K562 (cell line): ENCODE results near the gene PDE2A. TPM values are rescaled to one million over a fixed set of nuclear protein-coding genes. Genes with fewer than 3 reads are reported as not detected.

ENCODE experiments used
- ATAC-seq: fragments of 200-7000 bp; cut with Tn5 transposase; 3 replicates; pipeline ENCODE4 v1.9.1; 2020; ENCODE audit warnings: moderate library complexity
- BruUV-seq: library from RNA; stranded (reverse); fragments of 400-500 nt; replicated peaks from 2 replicates; lab custom pipeline; 2021; lab: Mats Ljungman, UMichigan
- CTCF ChIA-PET: fragments of 300-600 bp; formaldehyde crosslinking; extraction: SDS; loops from one replicate; lab custom pipeline; 2021; ENCODE audit warnings: low intra/inter-chr PET ratio; lab: Yijun Ruan, JAX
- POLR2A ChIA-PET: fragments of 300-600, 350-650 bp; sonication (Branson Sonifier 250); formaldehyde crosslinking; extraction: SDS; loops from one replicate; lab custom pipeline; 2021; ENCODE audit warnings: antibody characterized with exemption, inconsistent platforms; lab: Yijun Ruan, JAX
- DNase-seq, 4 experiments: peaks; one replicate each; pipeline versions ENCODE4 v3.0.0 to v3.0.0-alpha.2; 2011 to 2018; ENCODE audit warnings: low spot score in 3 of 4, mixed read lengths in 3 of 4; ENCODE audit errors: extremely low read depth in 1 of 4
- FAIRE-seq: peaks from 2 replicates; lab custom pipeline; 2011; peaks lifted over from hg19 to GRCh38; lab: Jason Lieb, UNC
- H2AFZ ChIP-seq: 2 replicates; pipeline ENCODE4 v1.6.0; 2011; ENCODE audit warnings: low read depth, low read length, control low read depth, inconsistent platforms
- H3K27ac ChIP-seq: fragments of 200-600 bp; 3 replicates; pipeline ENCODE4 v1.8.0; 2011; ENCODE audit warnings: low read depth, mild to moderate bottlenecking, control low read depth, inconsistent platforms, low read length, moderate library complexity, mixed read lengths; ENCODE audit errors: extremely low read depth
- H3K27me3 ChIP-seq, 2 experiments: fragments of 300-600 bp in 1 of 2; 2 replicates in 1 of 2; 3 replicates in 1 of 2; pipeline versions ENCODE4 v1.6.0 to v1.8.0; 2011; ENCODE audit warnings: inconsistent platforms in 2 of 2, low read length in 2 of 2, mild to moderate bottlenecking in 1 of 2, mixed read lengths in 1 of 2, moderate library complexity in 1 of 2; ENCODE audit not compliant: control insufficient read depth in 2 of 2, insufficient read depth in 2 of 2
- H3K36me3 ChIP-seq: fragments of 300-600 bp; 3 replicates; pipeline ENCODE4 v1.8.0; 2011; ENCODE audit warnings: mild to moderate bottlenecking, low read length, inconsistent platforms; ENCODE audit not compliant: control insufficient read depth, insufficient read depth
- H3K4me1 ChIP-seq, 2 experiments: fragments of 200-600 bp in 1 of 2; replicated peaks in 1 of 2; 2 replicates in 1 of 2; 3 replicates in 1 of 2; pipeline versions ENCODE4 v1.5.1 to v1.8.0; 2011; ENCODE audit warnings: inconsistent platforms in 2 of 2, low read length in 2 of 2, mild to moderate bottlenecking in 1 of 2, mixed read lengths in 1 of 2, moderate library complexity in 1 of 2; ENCODE audit not compliant: control insufficient read depth in 2 of 2, insufficient read depth in 2 of 2
- H3K4me2 ChIP-seq: 2 replicates; pipeline ENCODE4 v1.6.1; 2011; ENCODE audit warnings: low read length, control low read depth, inconsistent platforms, mixed read lengths; ENCODE audit not compliant: insufficient read depth
- H3K4me3 ChIP-seq: fragments of 200-600 bp; sonication (generic), shearing (Covaris generic); 2 replicates; pipeline ENCODE4 v1.5.1; 2016; ENCODE audit warnings: control low read depth, inconsistent platforms
- H3K79me2 ChIP-seq: fragments of 200-600 bp; 3 replicates; pipeline ENCODE4 v1.8.0; 2011; ENCODE audit warnings: low read length, inconsistent platforms; ENCODE audit not compliant: control insufficient read depth, insufficient read depth
- H3K9ac ChIP-seq, 2 experiments: 2 replicates each; pipeline versions ENCODE4 v1.6.0 to v1.6.1; 2011; ENCODE audit warnings: low read depth in 2 of 2, low read length in 2 of 2, control low read depth in 1 of 2, inconsistent platforms in 1 of 2, mild to moderate bottlenecking in 1 of 2, mixed read lengths in 1 of 2; ENCODE audit not compliant: insufficient read depth in 1 of 2
- H3K9me1 ChIP-seq: one replicate; pipeline ENCODE4 v1.6.0; 2011; ENCODE audit warnings: inconsistent platforms, mild to moderate bottlenecking, low read length, moderate library complexity; ENCODE audit not compliant: control insufficient read depth, insufficient read depth
- H3K9me3 ChIP-seq: replicated peaks from 2 replicates; pipeline ENCODE4 v1.5.1; 2011; ENCODE audit warnings: low read depth, low read length, inconsistent platforms; ENCODE audit not compliant: control insufficient read depth, insufficient read depth
- H4K20me1 ChIP-seq: replicated peaks from 2 replicates; pipeline ENCODE4 v1.6.1; 2011; ENCODE audit warnings: low read length, inconsistent platforms, mixed read lengths; ENCODE audit not compliant: control insufficient read depth, insufficient read depth
- ATF1 ChIP-seq, 2 experiments: fragments of 450-650 bp in 1 of 2; IDR thresholded peaks; 2 replicates each; pipeline ENCODE4 v1.6.1; 2016; ENCODE audit warnings: missing compliant biosample characterization in 1 of 2, missing genetic modification characterization in 1 of 2
- CBX1 ChIP-seq: sonication (generic); IDR thresholded peaks from 2 replicates; pipeline ENCODE4 v1.6.1; 2016; ENCODE audit warnings: antibody characterized with exemption, low read depth, mild to moderate bottlenecking
- ELF4 ChIP-seq: fragments of 450-650 bp; formaldehyde crosslinking; IDR thresholded peaks from 2 replicates; pipeline ENCODE4 v1.4.0; 2022; ENCODE audit warnings: missing genetic modification characterization
- GABPB2 ChIP-seq: fragments of 250-450 bp; sonication (Bioruptor Pico); conservative IDR thresholded peaks from 2 replicates; pipeline ENCODE4 v1.5.1; 2021; ENCODE audit warnings: mild to moderate bottlenecking
- GATA2 ChIP-seq: sonication (generic); formaldehyde crosslinking; IDR thresholded peaks from 2 replicates; pipeline ENCODE4 v1.4.0; 2020; ENCODE audit warnings: mild to moderate bottlenecking, missing genetic modification reagents
- HCFC1 ChIP-seq: IDR thresholded peaks from 2 replicates; pipeline ENCODE4 v1.6.1; 2012; ENCODE audit warnings: low read depth, low read length, improper control_type of control experiment
- KDM2B ChIP-seq: fragments of 250-450 bp; sonication (Bioruptor Pico); IDR thresholded peaks from 2 replicates; pipeline ENCODE4 v1.8.0; 2021; ENCODE audit warnings: mild to moderate bottlenecking, moderate library complexity
- MTA1 ChIP-seq: fragments of 450-650 bp; IDR thresholded peaks from 2 replicates; pipeline ENCODE4 v1.6.1; 2017; ENCODE audit warnings: borderline replicate concordance
- MXI1 ChIP-seq: IDR thresholded peaks from 2 replicates; pipeline ENCODE4 v1.6.1; 2011; ENCODE audit warnings: low read depth, mild to moderate bottlenecking, improper control_type of control experiment, low read length
- NR2C1 ChIP-seq, 2 experiments: fragments of 450-650 bp; IDR thresholded peaks; 2 replicates each; pipeline ENCODE4 v1.6.1; 2017; ENCODE audit warnings: mild to moderate bottlenecking in 2 of 2, antibody characterized with exemption in 1 of 2, inconsistent platforms in 1 of 2, missing compliant biosample characterization in 1 of 2, missing genetic modification characterization in 1 of 2
- POLR3A ChIP-seq: IDR thresholded peaks from 2 replicates; pipeline ENCODE4 v1.6.1; 2011; ENCODE audit warnings: borderline replicate concordance, mild to moderate bottlenecking, moderate library complexity; ENCODE audit not compliant: insufficient read length, insufficient read depth; ENCODE audit errors: extremely low read depth
- RAD51 ChIP-seq: fragments of 450-650 bp; IDR thresholded peaks from 2 replicates; pipeline ENCODE4 v1.7.1; 2016; ENCODE audit warnings: low read depth, mild to moderate bottlenecking, borderline replicate concordance
- RB1 ChIP-seq: fragments of 450-650 bp; IDR thresholded peaks from 2 replicates; pipeline ENCODE4 v1.6.1; 2017; ENCODE audit warnings: low read depth, mild to moderate bottlenecking
- RNF2 ChIP-seq: sonication (generic); IDR thresholded peaks from 2 replicates; pipeline ENCODE4 v1.6.1; 2016
- SRF ChIP-seq, 2 experiments: fragments of 250-450, 450-650 bp in 1 of 2; sonication (Bioruptor Pico) in 1 of 2; sonication (generic) in 1 of 2; formaldehyde crosslinking; IDR thresholded peaks; 2 replicates each; pipeline versions ENCODE4 v1.5.0 to v1.5.1; 2020 to 2022; ENCODE audit warnings: mild to moderate bottlenecking in 1 of 2, missing genetic modification reagents in 1 of 2
- YBX1 ChIP-seq: fragments of 450-650 bp; IDR thresholded peaks from 2 replicates; pipeline ENCODE4 v1.7.1; 2016; ENCODE audit warnings: mild to moderate bottlenecking
- ZNF24 ChIP-seq: fragments of 450-650 bp; IDR thresholded peaks from 2 replicates; pipeline ENCODE4 v1.6.1; 2016
- WGBS: fragments of 100-300 bp; shearing (Covaris generic); methylation state at CpG from one replicate; pipeline ENCODE4 v1.1.6; 2016; ENCODE audit warnings: low coverage, mixed read lengths; ENCODE audit not compliant: insufficient coverage; ENCODE audit errors: missing lambda C conversion rate; 5-methylcytosine and 5-hydroxymethylcytosine counted together
- in situ Hi-C: fragments of 300-500 bp; cut with MboI; formaldehyde crosslinking; loops from 4 replicates; pipeline ENCODE4 v1.15.0; 2018; ENCODE audit warnings: inconsistent platforms, mixed read lengths
- intact Hi-C: fragments of 100-400 bp; cut with micrococcal nuclease; formaldehyde crosslinking; loops from 2 replicates; pipeline ENCODE4 v1.14.2; 2022
- polyA plus RNA-seq, 8 experiments: library from polyadenylated mRNA; depleted of rRNA in 4 of 8; stranded (reverse) in 5 of 8; unstranded in 3 of 8; fragments of >200 nt; fragmentation: Nextera tagmentation in 2 of 8; fragmentation: Illumina TruSeq in 1 of 8; extraction: Ambion mirVana in 2 of 8; extraction: Trizol in 1 of 8; gene quantifications; 2 replicates each; pipeline versions ENCODE4 v1.2.1 to v1.2.3, GENCODE V29; 2011 to 2014; ENCODE audit warnings: inconsistent platforms in 1 of 8, missing spikeins in 1 of 8
- total RNA-seq, 7 experiments: library from RNA; depleted of rRNA in 6 of 7; stranded (reverse); fragments of >200 nt in 6 of 7; fragmentation: Illumina TruSeq in 2 of 7; extraction: Trizol in 2 of 7; gene quantifications; 2 replicates each; pipeline versions ENCODE4 v1.2.1 to v1.2.3, GENCODE V29; 2011 to 2021; ENCODE audit warnings: low replicate concordance in 1 of 7
- TF ChIP-seq, protein P1 (sequence below), 2 experiments: fragments of 450-650 bp; conservative IDR thresholded peaks; 2 replicates each; pipeline ENCODE4 v1.6.1; 2017; ENCODE audit warnings: mild to moderate bottlenecking in 2 of 2, moderate library complexity in 2 of 2
- TF ChIP-seq, protein P2 (sequence below): conservative IDR thresholded peaks from 2 replicates; pipeline ENCODE4 v1.6.1; 2011; ENCODE audit warnings: low read depth, mild to moderate bottlenecking, low read length; ENCODE audit not compliant: control insufficient read depth

The PDE2A gene
- total and polyA plus RNA-seq, 9 of the 15 experiments (the other 6 are each of a cell fraction or from before 2014, with no cell fraction given) = 0.07 to 15.2 (median 1.6) TPM; not detected in 1

DNA sequence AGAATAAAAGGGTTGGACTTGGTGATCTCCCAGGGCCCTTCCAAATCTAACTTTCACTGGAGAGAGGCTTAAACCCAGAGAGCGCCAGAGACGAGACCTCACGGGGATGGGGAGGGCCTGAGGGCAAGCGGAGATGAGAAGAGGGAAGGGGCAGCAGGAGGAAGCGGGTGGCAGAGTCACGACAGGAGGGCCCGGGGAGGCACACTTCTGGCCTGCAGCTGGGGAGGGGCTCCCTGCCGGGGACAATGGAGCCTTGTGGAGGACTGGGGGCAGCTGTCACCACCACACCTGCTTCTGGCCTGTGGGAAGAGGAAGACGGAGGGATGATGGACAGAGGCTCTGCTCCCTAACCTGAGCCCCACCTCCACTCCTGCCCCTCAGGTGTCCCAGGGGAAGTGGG, 40.2 kb downstream of the PDE2A start:
- H3K4me2 ChIP-seq = no peak overlapping the region
- BruUV-seq = no TSS peak
- CTCF ChIA-PET = no interaction called here

DNA sequence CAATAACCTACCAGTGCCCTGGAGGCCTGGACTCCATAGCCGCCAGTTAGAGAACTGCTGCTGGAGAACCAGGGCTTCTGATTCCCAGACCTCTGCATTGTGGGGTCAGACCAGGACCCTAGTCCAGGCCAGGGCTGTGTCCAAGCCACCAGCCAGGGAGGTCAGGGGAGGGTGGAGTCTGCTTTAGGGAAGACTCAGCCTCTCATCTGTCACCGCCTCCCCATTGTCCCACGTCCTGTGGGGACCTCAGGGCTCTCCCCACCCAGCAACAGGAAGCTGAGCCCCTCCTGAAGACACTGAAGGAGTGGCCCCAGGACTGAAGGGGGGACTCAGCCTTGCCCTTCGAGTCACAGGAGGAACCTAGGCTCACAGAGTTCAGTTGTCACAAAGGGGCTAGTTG, 41.2 kb downstream of the PDE2A start:
- CTCF ChIA-PET = no interaction called here
- H3K4me1 ChIP-seq = peaks cover 13 to 21% of the 10 kb centered on the region in 2 experiments
- H3K4me2 ChIP-seq = no peak overlapping the region

More for the DNA sequence above, 40.2 kb downstream of the PDE2A start:
- DNase-seq (no peak), FAIRE-seq (no peak), ATAC-seq (no peak)
- POLR2A ChIA-PET = no interaction called here
- TF ChIP-seq ATF1 (CRISPR knock-in tag; IDR thresholded peaks at IDR 0.05) = no peak
- TF ChIP-seq ATF1 (tag; IDR thresholded peaks at IDR 0.05) = no peak
- no peak for TF ChIP-seq GABPB2
- TF ChIP-seq ELF4 (CRISPR knock-in tag) = no peak
- TF ChIP-seq RB1 = no peak
- TF ChIP-seq KDM2B = no peak
- TF ChIP-seq ZNF24 = no peak
- no peak for TF ChIP-seq NR2C1 (IDR thresholded peaks at IDR 0.05)
- TF ChIP-seq NR2C1 (tag; IDR thresholded peaks at IDR 0.05) = no peak
- TF ChIP-seq CBX1 = no peak
- TF ChIP-seq HCFC1 = no peak
- Histone ChIP-seq H3K27ac (no peak overlapping the region), H3K4me3 (no peak overlapping the region), H2AFZ (no peak overlapping the region), H4K20me1 (no peaks in the 10 kb centered on the region), H3K4me1 (peaks cover 13 to 21% of the 10 kb centered on the region in 2 experiments), H3K9me1 (no peaks in the 10 kb centered on the region), H3K36me3 (no peaks in the 10 kb centered on the region), H3K27me3 (peaks cover 8 to 38% of the 10 kb centered on the region in 2 experiments; a peak in 4 of 5 replicates), H3K9ac (no peak overlapping the region), H3K79me2 (no peaks in the 10 kb centered on the region), H3K9me3 (no peaks in the 10 kb centered on the region)
- WGBS = 69% methylated on average over 9 of the region's 9 CpGs
- in situ Hi-C loops (no loop called here), intact Hi-C loops (no loop called here)

More for the DNA sequence above, 41.2 kb downstream of the PDE2A start:
- intact Hi-C loops = no loop called here
- Histone ChIP-seq H3K4me3 (no peak overlapping the region), H3K27ac (peak overlapping the region; percentile 68; the same call in 2 of the 3 replicates), H2AFZ (peak overlapping the region; percentile 71), H3K9me3 (no peaks in the 10 kb centered on the region), H3K9ac (peak overlapping the region; percentile 26 to 77; a peak in 2 of 4 replicates), H3K79me2 (no peaks in the 10 kb centered on the region), H3K27me3 (peaks cover 4 to 29% of the 10 kb centered on the region in 2 experiments; a peak in 4 of 5 replicates), H4K20me1 (no peaks in the 10 kb centered on the region), H3K36me3 (no peaks in the 10 kb centered on the region), H3K9me1 (no peaks in the 10 kb centered on the region)
- WGBS = 26% methylated on average over 4 of the region's 4 CpGs
- ATAC-seq = peak; percentile 27
- DNase-seq = peak in 3 of 4 experiments; percentile 31 to 41 (median 36)
- in situ Hi-C loops = no loop called here
- BruUV-seq = no TSS peak
- no peak for TF ChIP-seq RNF2
- TF ChIP-seq RAD51 = no peak
- no peak for TF ChIP-seq SRF (CRISPR knock-in tag; IDR thresholded peaks at IDR 0.05)
- no peak for TF ChIP-seq YBX1
- no peak for TF ChIP-seq POLR3A
- TF ChIP-seq, protein P1, sequence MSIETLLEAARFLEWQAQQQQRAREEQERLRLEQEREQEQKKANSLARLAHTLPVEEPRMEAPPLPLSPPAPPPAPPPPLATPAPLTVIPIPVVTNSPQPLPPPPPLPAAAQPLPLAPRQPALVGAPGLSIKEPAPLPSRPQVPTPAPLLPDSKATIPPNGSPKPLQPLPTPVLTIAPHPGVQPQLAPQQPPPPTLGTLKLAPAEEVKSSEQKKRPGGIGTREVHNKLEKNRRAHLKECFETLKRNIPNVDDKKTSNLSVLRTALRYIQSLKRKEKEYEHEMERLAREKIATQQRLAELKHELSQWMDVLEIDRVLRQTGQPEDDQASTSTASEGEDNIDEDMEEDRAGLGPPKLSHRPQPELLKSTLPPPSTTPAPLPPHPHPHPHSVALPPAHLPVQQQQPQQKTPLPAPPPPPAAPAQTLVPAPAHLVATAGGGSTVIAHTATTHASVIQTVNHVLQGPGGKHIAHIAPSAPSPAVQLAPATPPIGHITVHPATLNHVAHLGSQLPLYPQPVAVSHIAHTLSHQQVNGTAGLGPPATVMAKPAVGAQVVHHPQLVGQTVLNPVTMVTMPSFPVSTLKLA (conservative IDR thresholded peaks at IDR 0.05) = no peak
- no peak for TF ChIP-seq MXI1
- TF ChIP-seq MTA1 = no peak
- no peak for TF ChIP-seq GATA2 (CRISPR knock-in tag)
- TF ChIP-seq, protein P2, sequence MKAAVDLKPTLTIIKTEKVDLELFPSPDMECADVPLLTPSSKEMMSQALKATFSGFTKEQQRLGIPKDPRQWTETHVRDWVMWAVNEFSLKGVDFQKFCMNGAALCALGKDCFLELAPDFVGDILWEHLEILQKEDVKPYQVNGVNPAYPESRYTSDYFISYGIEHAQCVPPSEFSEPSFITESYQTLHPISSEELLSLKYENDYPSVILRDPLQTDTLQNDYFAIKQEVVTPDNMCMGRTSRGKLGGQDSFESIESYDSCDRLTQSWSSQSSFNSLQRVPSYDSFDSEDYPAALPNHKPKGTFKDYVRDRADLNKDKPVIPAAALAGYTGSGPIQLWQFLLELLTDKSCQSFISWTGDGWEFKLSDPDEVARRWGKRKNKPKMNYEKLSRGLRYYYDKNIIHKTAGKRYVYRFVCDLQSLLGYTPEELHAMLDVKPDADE = no peak
- peak; percentile 32 for FAIRE-seq
- POLR2A ChIA-PET = interaction anchor here (0.6 kb wide), 1 partner anchor 146 kb away, joined by 5 read pairs; no protein-coding TSS in a partner anchor
